HG02642 (cell line): ENCODE results near the gene MAPKAPK5.
"Not testable (repeated sequence)": the region's sequence is repeated elsewhere in the genome, so short reads cannot be mapped to it uniquely, and the experiment has no call there.

Experiments
- ATAC-seq: cut with Tn5 transposase; IDR thresholded peaks from one replicate; pipeline ENCODE4 v1.9.1; 2021; ENCODE audit warnings: mild to moderate bottlenecking; ENCODE audit not compliant: unreplicated experiment, poor library complexity

Gene MAPKAPK5

GRCh38 chr12:111881716-111882115 is 39.7 kb downstream of the MAPKAPK5 start:
- ATAC-seq, result no peak

- no peak for ATAC-seq
Measured at GRCh38 chr12:111886662-111887545, 44.9 kb downstream of the MAPKAPK5 start.

- ATAC-seq, result no peak
Measured at GRCh38 chr12:111887926-111888745, 46.1 kb downstream of the MAPKAPK5 start.

GRCh38 chr12:111893287-111893686 is 51.3 kb downstream of the MAPKAPK5 start:
- no peak for ATAC-seq

- no peak for ATAC-seq
Measured at GRCh38 chr12:111894556-111894955, 52.5 kb downstream of the MAPKAPK5 start.

- no peak for ATAC-seq
Measured at GRCh38 chr12:111901182-111901581, 59.2 kb downstream of the MAPKAPK5 start.

GRCh38 chr12:111904446-111904975 is 62.5 kb downstream of the MAPKAPK5 start:
- no peak for ATAC-seq

GRCh38 chr12:111905502-111905901 is 63.5 kb downstream of the MAPKAPK5 start:
- ATAC-seq, result no peak

GRCh38 chr12:111907740-111908139 is 65.7 kb downstream of the MAPKAPK5 start:
- no peak for ATAC-seq

GRCh38 chr12:111925171-111925570 is 83.1 kb downstream of the MAPKAPK5 start:
- ATAC-seq, result no peak

GRCh38 chr12:111926631-111927030 is 84.6 kb downstream of the MAPKAPK5 start:
- ATAC-seq, result no peak

GRCh38 chr12:111927346-111927745 is 85.3 kb downstream of the MAPKAPK5 start:
- ATAC-seq, result no peak

- no peak for ATAC-seq
Measured at GRCh38 chr12:111932241-111932640, 90.2 kb downstream of the MAPKAPK5 start.

GRCh38 chr12:111936869-111937268 is 94.8 kb downstream of the MAPKAPK5 start:
- no peak for ATAC-seq

- no peak for ATAC-seq
Measured at GRCh38 chr12:111937429-111937828, 95.4 kb downstream of the MAPKAPK5 start.

GRCh38 chr12:111942557-111942956 is 100.5 kb downstream of the MAPKAPK5 start:
- no peak for ATAC-seq

- no peak for ATAC-seq
Measured at GRCh38 chr12:111943929-111944328, 101.9 kb downstream of the MAPKAPK5 start.

- ATAC-seq, result not testable (repeated sequence)
Measured at GRCh38 chr12:111950961-111951676, 109.1 kb downstream of the MAPKAPK5 start.
